HG03378 (cell line): ENCODE data around the gene HECW1.
"Not testable (repeated sequence)": the region's sequence is repeated elsewhere in the genome, so short reads cannot be mapped to it uniquely, and the experiment has no call there.

ENCODE experiments used
- ATAC-seq: cut with Tn5 transposase; IDR thresholded peaks from one replicate; pipeline ENCODE4 v1.9.1; 2021; ENCODE audit warnings: mild to moderate bottlenecking, moderate library complexity; ENCODE audit not compliant: unreplicated experiment

HECW1 gene

GRCh38 chr7:43112459-43112940 lies at the start of gene HECW1:
Gene HECW1, plus strand, starts transcription at chr7:43112647. Its CDS starts 131,259 bp downstream, at chr7:43243906.
- no peak for ATAC-seq

GRCh38 chr7:43071604-43072003 lies 40.8 kb upstream of the HECW1 start:
- ATAC-seq = no peak

- ATAC-seq = no peak
Observed at GRCh38 chr7:43072530-43072929, 39.9 kb upstream of the HECW1 start.

- not testable (repeated sequence) for ATAC-seq
Observed at GRCh38 chr7:43073811-43074210, 38.6 kb upstream of the HECW1 start.

- ATAC-seq = peak; percentile 73
Observed at GRCh38 chr7:43076189-43076605, 36.2 kb upstream of the HECW1 start.

- no peak for ATAC-seq
Observed at GRCh38 chr7:43076606-43077005, 35.8 kb upstream of the HECW1 start.

- no peak for ATAC-seq
Observed at GRCh38 chr7:43077285-43077684, 35.2 kb upstream of the HECW1 start.

- ATAC-seq = no peak
Observed at GRCh38 chr7:43077732-43078391, 34.6 kb upstream of the HECW1 start.

GRCh38 chr7:43078794-43079193 lies 33.7 kb upstream of the HECW1 start:
- ATAC-seq = no peak

GRCh38 chr7:43081603-43082002 lies 30.8 kb upstream of the HECW1 start:
- no peak for ATAC-seq

- ATAC-seq = no peak
Observed at GRCh38 chr7:43083106-43083505, 29.3 kb upstream of the HECW1 start.

- no peak for ATAC-seq
Observed at GRCh38 chr7:43085017-43085416, 27.4 kb upstream of the HECW1 start.

- no peak for ATAC-seq
Observed at GRCh38 chr7:43085992-43086391, 26.5 kb upstream of the HECW1 start.

GRCh38 chr7:43092819-43093218 lies 19.6 kb upstream of the HECW1 start:
- no peak for ATAC-seq

- ATAC-seq = no peak
Observed at GRCh38 chr7:43096875-43097274, 15.6 kb upstream of the HECW1 start.

- no peak for ATAC-seq
Observed at GRCh38 chr7:43099750-43100149, 12.7 kb upstream of the HECW1 start.

GRCh38 chr7:43104874-43105520 lies 7.5 kb upstream of the HECW1 start:
- ATAC-seq = no peak

- ATAC-seq = no peak
Observed at GRCh38 chr7:43105521-43106120, 6.8 kb upstream of the HECW1 start.

- ATAC-seq = peak; percentile 88
Observed at GRCh38 chr7:43108255-43109011, 4.0 kb upstream of the HECW1 start.

GRCh38 chr7:43110791-43111535 lies 1.5 kb upstream of the HECW1 start:
- no peak for ATAC-seq
